ENCODE measurements around the gene SPHK2.

SPHK2 gene

DNA sequence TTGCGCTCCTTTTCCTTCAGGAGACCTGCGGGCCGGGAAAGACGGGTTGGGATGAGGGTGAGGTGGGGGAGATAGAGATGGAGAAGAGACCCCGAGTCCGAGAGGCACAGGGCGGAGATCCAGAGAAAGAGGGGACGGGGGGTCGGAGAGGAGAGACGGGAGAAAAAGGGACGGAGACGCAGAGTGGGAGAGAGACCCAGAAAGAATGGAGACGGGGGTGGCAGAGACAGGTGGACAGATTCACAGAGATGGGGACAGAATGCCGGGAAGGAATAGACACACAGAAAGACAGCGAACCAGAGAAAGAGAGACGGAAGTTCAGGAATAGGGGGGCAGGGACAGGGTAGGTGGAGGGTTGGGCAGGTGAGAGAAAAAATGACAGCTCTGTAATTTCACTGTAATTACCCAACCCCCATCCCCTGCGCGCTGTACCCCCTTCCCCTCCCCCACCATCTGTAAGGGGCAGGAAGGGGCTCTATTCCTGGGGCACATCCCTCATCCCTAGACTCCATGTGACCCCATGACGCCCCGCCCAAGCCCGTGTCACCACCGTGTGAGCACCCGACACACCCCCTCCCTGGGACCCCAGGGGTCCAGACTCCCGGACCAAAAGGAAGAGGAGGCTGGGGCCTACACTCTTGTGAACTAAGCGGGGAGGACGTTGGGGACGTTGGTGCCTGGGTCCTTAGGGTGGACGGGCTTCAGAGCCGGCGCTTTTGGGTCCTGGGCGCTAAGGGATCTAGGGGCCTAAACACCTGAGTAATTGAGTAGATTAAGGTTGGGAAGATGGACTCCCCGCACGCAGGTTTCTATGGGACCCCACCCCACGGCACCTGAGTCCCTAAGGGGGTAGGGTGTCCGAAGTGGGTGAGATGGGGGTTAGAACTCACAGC lies 16.9 kb downstream of the SPHK2 start:
- no peaks in the 10 kb centered on the region for H3K9me3 ChIP-seq (ENCODE audit: control insufficient read depth, insufficient read depth, low read depth, low read length)
- peak overlapping the region; percentile 40 for H3K4me3 ChIP-seq (ENCODE audit: low read depth, low read length)
- POLR2A ChIA-PET = interaction anchor here (1.0 to 2.7 kb wide), 3 partner anchors 10 to 17 kb away, joined by 3 to 22 read pairs (median 6); partner anchors contain the start of genes CA11, RPL18 and SPHK2
- H3K4me1 ChIP-seq (ENCODE audit: control insufficient read depth, insufficient read depth, low read length) = peaks cover 23% of the 10 kb centered on the region
- CTCF ChIA-PET = interaction anchor here (1.1 kb wide), 1 partner anchor 9 kb away, joined by 4 read pairs; the partner anchor contains the start of gene CA11
- peaks cover 8 to 16% of the 10 kb centered on the region in 2 experiments; a peak in 2 of 3 replicates for H3K36me3 ChIP-seq (ENCODE audit: control insufficient read depth in 2 of 2, insufficient read depth in 1 of 2, low read length in 2 of 2)
- peak overlapping the region; percentile 72 for H3K27ac ChIP-seq (ENCODE audit: extremely low read depth, low read depth, low read length)
- TF ChIP-seq ZNF155 (tag by site-specific recombination; IDR thresholded peaks at IDR 0.05) = no peak
- TF ChIP-seq TCF7L2 (IDR thresholded peaks at IDR 0.05; ENCODE audit: borderline replicate concordance, low read depth, low read length) = no peak
- TF ChIP-seq ZNF558 (tag by site-specific recombination; IDR thresholded peaks at IDR 0.05) = no peak
- no peak for TF ChIP-seq ZNF549 (tag by site-specific recombination; IDR thresholded peaks at IDR 0.05)
- TF ChIP-seq ZNF121 (tag by site-specific recombination; IDR thresholded peaks at IDR 0.05) = no peak
- TF ChIP-seq KLF16 (tag by site-specific recombination; IDR thresholded peaks at IDR 0.05) = no peak
- no peak for TF ChIP-seq KLF17 (tag by site-specific recombination; IDR thresholded peaks at IDR 0.05)
- no peak for TF ChIP-seq ZNF24 (tag by site-specific recombination; IDR thresholded peaks at IDR 0.05)
- TF ChIP-seq, protein P1, sequence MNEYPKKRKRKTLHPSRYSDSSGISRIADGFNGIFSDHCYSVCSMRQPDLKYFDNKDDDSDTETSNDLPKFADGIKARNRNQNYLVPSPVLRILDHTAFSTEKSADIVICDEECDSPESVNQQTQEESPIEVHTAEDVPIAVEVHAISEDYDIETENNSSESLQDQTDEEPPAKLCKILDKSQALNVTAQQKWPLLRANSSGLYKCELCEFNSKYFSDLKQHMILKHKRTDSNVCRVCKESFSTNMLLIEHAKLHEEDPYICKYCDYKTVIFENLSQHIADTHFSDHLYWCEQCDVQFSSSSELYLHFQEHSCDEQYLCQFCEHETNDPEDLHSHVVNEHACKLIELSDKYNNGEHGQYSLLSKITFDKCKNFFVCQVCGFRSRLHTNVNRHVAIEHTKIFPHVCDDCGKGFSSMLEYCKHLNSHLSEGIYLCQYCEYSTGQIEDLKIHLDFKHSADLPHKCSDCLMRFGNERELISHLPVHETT (tag by site-specific recombination; IDR thresholded peaks at IDR 0.05) = no peak
- no peak for TF ChIP-seq ZNF623 (tag by site-specific recombination; IDR thresholded peaks at IDR 0.05)
- TF ChIP-seq HOXA7 (CRISPR knock-in tag; IDR thresholded peaks at IDR 0.05; ENCODE audit: borderline replicate concordance) = no peak
- TF ChIP-seq ZEB2 (tag by site-specific recombination; IDR thresholded peaks at IDR 0.05) = no peak
- TF ChIP-seq ZNF23 (tag by site-specific recombination; IDR thresholded peaks at IDR 0.05; ENCODE audit: borderline replicate concordance) = no peak
- TF ChIP-seq ZNF701 (tag by site-specific recombination; IDR thresholded peaks at IDR 0.05) = no peak
- TF ChIP-seq ZBTB44 (tag by site-specific recombination; IDR thresholded peaks at IDR 0.05) = no peak
- TF ChIP-seq ZNF175 (tag by site-specific recombination; IDR thresholded peaks at IDR 0.05) = no peak
- no peak for TF ChIP-seq ZNF184 (tag by site-specific recombination; IDR thresholded peaks at IDR 0.05)
- no peak for TF ChIP-seq ZNF433 (tag by site-specific recombination; IDR thresholded peaks at IDR 0.05; ENCODE audit: low read depth)
- no peak for TF ChIP-seq ZNF747 (tag by site-specific recombination; IDR thresholded peaks at IDR 0.05)
- TF ChIP-seq, protein P2, sequence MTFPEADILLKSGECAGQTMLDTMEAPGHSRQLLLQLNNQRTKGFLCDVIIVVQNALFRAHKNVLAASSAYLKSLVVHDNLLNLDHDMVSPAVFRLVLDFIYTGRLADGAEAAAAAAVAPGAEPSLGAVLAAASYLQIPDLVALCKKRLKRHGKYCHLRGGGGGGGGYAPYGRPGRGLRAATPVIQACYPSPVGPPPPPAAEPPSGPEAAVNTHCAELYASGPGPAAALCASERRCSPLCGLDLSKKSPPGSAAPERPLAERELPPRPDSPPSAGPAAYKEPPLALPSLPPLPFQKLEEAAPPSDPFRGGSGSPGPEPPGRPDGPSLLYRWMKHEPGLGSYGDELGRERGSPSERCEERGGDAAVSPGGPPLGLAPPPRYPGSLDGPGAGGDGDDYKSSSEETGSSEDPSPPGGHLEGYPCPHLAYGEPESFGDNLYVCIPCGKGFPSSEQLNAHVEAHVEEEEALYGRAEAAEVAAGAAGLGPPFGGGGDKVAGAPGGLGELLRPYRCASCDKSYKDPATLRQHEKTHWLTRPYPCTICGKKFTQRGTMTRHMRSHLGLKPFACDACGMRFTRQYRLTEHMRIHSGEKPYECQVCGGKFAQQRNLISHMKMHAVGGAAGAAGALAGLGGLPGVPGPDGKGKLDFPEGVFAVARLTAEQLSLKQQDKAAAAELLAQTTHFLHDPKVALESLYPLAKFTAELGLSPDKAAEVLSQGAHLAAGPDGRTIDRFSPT (tag by site-specific recombination; IDR thresholded peaks at IDR 0.05) = no peak
- TF ChIP-seq ZFP69B (tag by site-specific recombination; IDR thresholded peaks at IDR 0.05) = no peak
- peak; percentile 78 for TF ChIP-seq PATZ1 (tag by site-specific recombination; IDR thresholded peaks at IDR 0.05)
- TF ChIP-seq SALL2 (tag by site-specific recombination; IDR thresholded peaks at IDR 0.05; ENCODE audit: borderline replicate concordance) = no peak
- no peak for TF ChIP-seq ZBTB21 (tag by site-specific recombination; IDR thresholded peaks at IDR 0.05)
- no peak for TF ChIP-seq ZNF677 (tag by site-specific recombination; IDR thresholded peaks at IDR 0.05)
- no peak for TF ChIP-seq ZSCAN5A (tag by site-specific recombination; IDR thresholded peaks at IDR 0.05)
- TF ChIP-seq SP2 (tag by site-specific recombination; IDR thresholded peaks at IDR 0.05) = peak; percentile 22; the same call in 1 of the 2 replicates
- peak; percentile 42; the same call in 1 of the 2 replicates for TF ChIP-seq EGR2 (tag by site-specific recombination; IDR thresholded peaks at IDR 0.05; ENCODE audit: low read depth)
- TF ChIP-seq ZNF239 (tag by site-specific recombination; IDR thresholded peaks at IDR 0.05) = no peak

Measured in HEK293 (cell line).